Epithelial cell of esophagus (primary cell): ENCODE results near the gene SAMD14.

Experiments
- DNase-seq: peaks from one replicate; pipeline ENCODE4 v3.0.0; 2010; ENCODE audit warnings: low read depth
- H3K4me3 ChIP-seq: 2 replicates; pipeline ENCODE4 v1.5.1; 2011; ENCODE audit warnings: mild to moderate bottlenecking, low read length, control low read depth
- TF ChIP-seq, protein P1 (sequence below): IDR thresholded peaks from 2 replicates; pipeline ENCODE4 v1.5.1; 2011; ENCODE audit warnings: low read depth, mild to moderate bottlenecking, low read length, control low read depth, inconsistent platforms; ENCODE audit not compliant: insufficient read depth; ENCODE audit errors: missing control alignments

The SAMD14 gene

DNA sequence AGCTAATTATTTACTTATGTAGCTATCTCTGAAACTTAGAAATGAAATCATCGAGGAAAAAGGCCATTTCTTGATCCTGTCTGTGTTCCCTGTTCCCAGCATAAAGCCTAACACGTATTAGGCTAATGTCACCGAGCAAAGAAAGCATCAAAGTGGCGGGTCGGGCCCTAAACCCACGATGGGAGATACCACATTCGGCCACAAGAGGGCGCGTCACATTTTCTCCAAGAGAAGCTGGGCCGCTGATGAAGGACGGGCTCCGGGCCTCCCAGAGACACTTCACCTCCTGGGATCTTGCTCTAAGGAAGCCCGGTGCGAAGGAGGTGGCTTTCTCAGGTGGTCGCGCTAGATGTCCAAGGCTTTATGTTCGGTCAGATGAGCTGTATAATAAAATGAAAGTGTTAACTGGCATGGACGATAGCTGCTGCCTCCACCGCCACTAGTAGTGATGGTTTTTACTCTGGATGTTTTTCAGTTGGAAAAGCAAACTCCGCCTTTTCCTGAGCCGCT lies 35.7 kb downstream of the SAMD14 start:
- TF ChIP-seq, protein P1, sequence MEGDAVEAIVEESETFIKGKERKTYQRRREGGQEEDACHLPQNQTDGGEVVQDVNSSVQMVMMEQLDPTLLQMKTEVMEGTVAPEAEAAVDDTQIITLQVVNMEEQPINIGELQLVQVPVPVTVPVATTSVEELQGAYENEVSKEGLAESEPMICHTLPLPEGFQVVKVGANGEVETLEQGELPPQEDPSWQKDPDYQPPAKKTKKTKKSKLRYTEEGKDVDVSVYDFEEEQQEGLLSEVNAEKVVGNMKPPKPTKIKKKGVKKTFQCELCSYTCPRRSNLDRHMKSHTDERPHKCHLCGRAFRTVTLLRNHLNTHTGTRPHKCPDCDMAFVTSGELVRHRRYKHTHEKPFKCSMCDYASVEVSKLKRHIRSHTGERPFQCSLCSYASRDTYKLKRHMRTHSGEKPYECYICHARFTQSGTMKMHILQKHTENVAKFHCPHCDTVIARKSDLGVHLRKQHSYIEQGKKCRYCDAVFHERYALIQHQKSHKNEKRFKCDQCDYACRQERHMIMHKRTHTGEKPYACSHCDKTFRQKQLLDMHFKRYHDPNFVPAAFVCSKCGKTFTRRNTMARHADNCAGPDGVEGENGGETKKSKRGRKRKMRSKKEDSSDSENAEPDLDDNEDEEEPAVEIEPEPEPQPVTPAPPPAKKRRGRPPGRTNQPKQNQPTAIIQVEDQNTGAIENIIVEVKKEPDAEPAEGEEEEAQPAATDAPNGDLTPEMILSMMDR, result peak; percentile 77
- DNase-seq, result peak; percentile 87
- H3K4me3 ChIP-seq, result peak overlapping the region; percentile 88

- no peak for DNase-seq
- no peak overlapping the region for H3K4me3 ChIP-seq
- TF ChIP-seq, protein P1, result no peak
Measured at GRCh38 chr17:50093807-50094206, 36.2 kb downstream of the SAMD14 start.

DNA sequence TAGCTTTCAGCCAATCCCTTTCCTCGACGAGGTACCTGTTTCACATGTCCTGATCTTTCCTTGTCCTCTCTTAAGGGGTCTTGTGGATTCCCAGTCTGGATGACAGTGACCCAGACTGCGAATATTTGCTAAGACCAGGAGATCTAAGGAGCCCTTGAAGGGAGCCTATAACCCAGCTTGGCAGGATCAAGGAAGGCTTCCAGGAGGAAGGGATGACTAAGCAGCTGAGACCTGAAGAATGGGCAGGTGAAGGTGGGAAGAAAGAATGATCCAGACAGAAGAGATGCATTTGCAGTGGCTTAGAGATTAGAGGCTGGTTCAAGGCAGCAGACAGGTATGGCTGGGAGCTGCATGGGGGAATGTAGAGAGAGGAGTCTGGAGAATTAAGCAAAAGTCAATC lies 36.7 kb downstream of the SAMD14 start:
- TF ChIP-seq, protein P1, result no peak
- no peak overlapping the region for H3K4me3 ChIP-seq
- peak; percentile 44 for DNase-seq

DNA sequence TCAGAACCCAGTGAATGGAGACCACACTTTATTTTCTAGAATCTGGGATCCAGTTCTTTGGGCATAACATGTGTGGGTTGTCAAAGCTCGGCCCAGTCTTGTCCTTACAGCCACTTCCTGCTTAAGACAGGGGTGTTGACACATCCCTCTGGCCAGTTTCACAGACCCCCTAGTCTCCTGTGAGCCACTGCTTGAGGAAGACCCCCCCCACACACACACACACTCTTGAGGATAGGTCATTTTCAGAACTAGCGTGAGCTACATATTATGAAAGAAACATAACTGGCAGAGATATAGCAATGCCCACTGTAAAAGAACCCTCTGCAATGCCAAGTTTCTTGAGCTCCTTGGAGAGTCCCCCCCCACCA lies 38.1 kb downstream of the SAMD14 start:
- no peak overlapping the region for H3K4me3 ChIP-seq
- no peak for DNase-seq
- TF ChIP-seq, protein P1, result no peak

GRCh38 chr17:50090971-50091917 lies 38.7 kb downstream of the SAMD14 start:
- TF ChIP-seq, protein P1, result no peak
- DNase-seq, result no peak
- no peak overlapping the region for H3K4me3 ChIP-seq

- TF ChIP-seq, protein P1, result no peak
- no peak for DNase-seq
- no peak overlapping the region for H3K4me3 ChIP-seq
Measured at GRCh38 chr17:50090071-50090470, 39.9 kb downstream of the SAMD14 start.
